HCT116 (cell line): Measurements from ENCODE around the gene IFT25.

Experiments
- EZH2 ChIP-seq: fragments of 200-600 bp; sonication (generic); IDR thresholded peaks from 2 replicates; pipeline ENCODE4 v1.6.1; 2017; ENCODE audit warnings: antibody characterized with exemption, mixed run types
- JUND ChIP-seq: IDR thresholded peaks from 2 replicates; pipeline ENCODE4 v1.6.1; 2012
- RAD21 ChIP-seq: IDR thresholded peaks from 2 replicates; pipeline ENCODE4 v1.6.1; 2012; ENCODE audit warnings: low read depth, mild to moderate bottlenecking
- YY1 ChIP-seq: IDR thresholded peaks from 2 replicates; pipeline ENCODE4 v1.6.1; 2011; ENCODE audit warnings: low read length, low read depth, moderate library complexity, mild to moderate bottlenecking; ENCODE audit not compliant: insufficient replicate concordance; ENCODE audit errors: extremely low read depth
- TF ChIP-seq, protein P1 (sequence below), 3 experiments: fragments of 200-600 bp in 1 of 3; sonication (generic) in 1 of 3; IDR thresholded peaks in 2 of 3; conservative IDR thresholded peaks in 1 of 3; 2 replicates each; pipeline ENCODE4 v1.5.1; 2012 to 2017; ENCODE audit warnings: low read depth in 2 of 3, low read length in 2 of 3, antibody characterized with exemption in 1 of 3, borderline replicate concordance in 1 of 3, control low read depth in 1 of 3, mild to moderate bottlenecking in 1 of 3, mixed read lengths in 1 of 3, mixed run types in 1 of 3, moderate library complexity in 1 of 3; ENCODE audit not compliant: insufficient read depth in 1 of 3
- TF ChIP-seq, protein P2 (sequence below): IDR thresholded peaks from 2 replicates; pipeline ENCODE4 v1.6.1; 2012

DNA sequence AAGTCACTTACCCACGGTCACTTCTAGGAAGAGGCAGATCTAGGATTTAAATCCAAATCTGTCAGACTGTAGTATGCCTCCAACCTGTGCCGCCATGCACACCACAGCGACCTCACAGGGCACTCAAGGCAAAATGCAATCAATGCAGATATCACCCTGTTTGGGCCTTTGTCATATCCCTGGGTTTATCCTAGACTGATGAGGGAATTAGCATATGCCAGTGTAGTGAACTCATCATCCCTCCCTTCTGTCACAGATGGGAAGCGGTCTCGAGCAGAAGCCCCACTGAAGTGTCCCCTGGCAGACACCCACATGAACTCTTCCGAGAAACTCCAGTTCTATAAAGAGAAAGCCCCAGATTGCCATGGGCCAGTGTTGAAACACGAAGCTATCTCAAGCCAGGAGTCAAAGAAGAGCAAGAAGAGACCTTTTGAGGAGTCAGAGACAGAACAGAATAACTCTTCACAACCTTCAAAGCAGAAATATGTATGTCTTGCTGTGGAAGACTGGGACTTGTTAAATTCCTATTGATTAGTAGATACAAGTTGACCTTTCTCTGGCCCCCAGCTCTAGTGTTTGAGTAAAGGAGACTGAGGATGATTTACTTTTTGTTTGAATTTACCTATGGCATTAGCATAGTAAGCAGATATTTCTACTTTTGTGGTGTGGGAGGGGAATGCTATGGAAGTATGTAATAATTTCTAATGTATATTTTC lies 22.1 kb upstream of the IFT25 start:
- TF ChIP-seq, protein P1, sequence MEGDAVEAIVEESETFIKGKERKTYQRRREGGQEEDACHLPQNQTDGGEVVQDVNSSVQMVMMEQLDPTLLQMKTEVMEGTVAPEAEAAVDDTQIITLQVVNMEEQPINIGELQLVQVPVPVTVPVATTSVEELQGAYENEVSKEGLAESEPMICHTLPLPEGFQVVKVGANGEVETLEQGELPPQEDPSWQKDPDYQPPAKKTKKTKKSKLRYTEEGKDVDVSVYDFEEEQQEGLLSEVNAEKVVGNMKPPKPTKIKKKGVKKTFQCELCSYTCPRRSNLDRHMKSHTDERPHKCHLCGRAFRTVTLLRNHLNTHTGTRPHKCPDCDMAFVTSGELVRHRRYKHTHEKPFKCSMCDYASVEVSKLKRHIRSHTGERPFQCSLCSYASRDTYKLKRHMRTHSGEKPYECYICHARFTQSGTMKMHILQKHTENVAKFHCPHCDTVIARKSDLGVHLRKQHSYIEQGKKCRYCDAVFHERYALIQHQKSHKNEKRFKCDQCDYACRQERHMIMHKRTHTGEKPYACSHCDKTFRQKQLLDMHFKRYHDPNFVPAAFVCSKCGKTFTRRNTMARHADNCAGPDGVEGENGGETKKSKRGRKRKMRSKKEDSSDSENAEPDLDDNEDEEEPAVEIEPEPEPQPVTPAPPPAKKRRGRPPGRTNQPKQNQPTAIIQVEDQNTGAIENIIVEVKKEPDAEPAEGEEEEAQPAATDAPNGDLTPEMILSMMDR (IDR thresholded peaks at IDR 0.05 in 2 of 3, conservative IDR thresholded peaks at IDR 0.05 in 1 of 3; ENCODE audit: borderline replicate concordance in 1 of 3, insufficient read depth in 1 of 3, low read depth in 2 of 3, low read length in 2 of 3), result no peak
- TF ChIP-seq YY1, result no peak
- TF ChIP-seq RAD21, result no peak
- TF ChIP-seq, protein P2, sequence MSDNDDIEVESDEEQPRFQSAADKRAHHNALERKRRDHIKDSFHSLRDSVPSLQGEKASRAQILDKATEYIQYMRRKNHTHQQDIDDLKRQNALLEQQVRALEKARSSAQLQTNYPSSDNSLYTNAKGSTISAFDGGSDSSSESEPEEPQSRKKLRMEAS, result no peak
- TF ChIP-seq EZH2, result no peak
- no peak for TF ChIP-seq JUND
